ENCODE results near the gene SH3GLB1. TPM values are rescaled to one million over a fixed set of nuclear protein-coding genes. Genes with fewer than 3 reads are reported as not detected.

SH3GLB1 gene
- polyA plus RNA-seq, 1 experiment = 33.9 TPM

DNA sequence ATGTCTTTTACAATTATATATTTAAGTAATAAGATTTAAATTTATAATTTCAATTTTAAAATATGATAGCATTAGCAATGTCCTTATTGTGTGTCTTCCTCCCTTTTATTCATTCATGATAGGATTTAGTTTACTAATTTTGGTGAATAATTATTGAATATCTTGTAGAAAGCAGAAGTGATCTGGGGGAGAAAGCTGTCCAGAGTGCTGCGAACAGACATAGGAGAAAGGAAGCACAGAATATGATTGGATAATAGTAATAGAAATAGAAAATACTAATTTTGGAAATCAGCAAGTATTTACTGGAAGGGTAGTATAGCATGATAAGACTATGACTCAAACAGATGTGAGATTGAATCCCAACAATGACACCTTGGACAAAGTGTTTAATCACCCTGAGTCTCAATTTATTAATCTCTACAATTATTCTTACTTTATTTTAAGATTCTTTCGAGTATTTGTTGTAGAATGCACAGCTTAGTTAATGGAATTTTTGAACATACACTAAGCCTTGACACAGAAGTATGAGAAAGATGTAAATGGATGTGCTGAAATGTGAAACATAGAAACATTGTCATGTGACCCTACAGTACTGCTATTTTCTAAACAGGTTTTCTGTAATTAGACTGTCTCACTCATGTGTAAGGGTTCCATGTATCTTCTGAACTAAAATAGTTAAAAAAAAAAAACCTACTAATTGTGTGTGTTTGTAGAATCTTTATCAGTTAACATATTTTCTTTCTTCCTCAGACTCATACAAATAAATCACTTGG is 7.9 kb downstream of the SH3GLB1 start:
- TF ChIP-seq, protein P1, sequence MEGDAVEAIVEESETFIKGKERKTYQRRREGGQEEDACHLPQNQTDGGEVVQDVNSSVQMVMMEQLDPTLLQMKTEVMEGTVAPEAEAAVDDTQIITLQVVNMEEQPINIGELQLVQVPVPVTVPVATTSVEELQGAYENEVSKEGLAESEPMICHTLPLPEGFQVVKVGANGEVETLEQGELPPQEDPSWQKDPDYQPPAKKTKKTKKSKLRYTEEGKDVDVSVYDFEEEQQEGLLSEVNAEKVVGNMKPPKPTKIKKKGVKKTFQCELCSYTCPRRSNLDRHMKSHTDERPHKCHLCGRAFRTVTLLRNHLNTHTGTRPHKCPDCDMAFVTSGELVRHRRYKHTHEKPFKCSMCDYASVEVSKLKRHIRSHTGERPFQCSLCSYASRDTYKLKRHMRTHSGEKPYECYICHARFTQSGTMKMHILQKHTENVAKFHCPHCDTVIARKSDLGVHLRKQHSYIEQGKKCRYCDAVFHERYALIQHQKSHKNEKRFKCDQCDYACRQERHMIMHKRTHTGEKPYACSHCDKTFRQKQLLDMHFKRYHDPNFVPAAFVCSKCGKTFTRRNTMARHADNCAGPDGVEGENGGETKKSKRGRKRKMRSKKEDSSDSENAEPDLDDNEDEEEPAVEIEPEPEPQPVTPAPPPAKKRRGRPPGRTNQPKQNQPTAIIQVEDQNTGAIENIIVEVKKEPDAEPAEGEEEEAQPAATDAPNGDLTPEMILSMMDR (IDR thresholded peaks at IDR 0.05; ENCODE audit: insufficient read depth, low read depth, low read length) = no peak
- ChIA-PET CTCF (interaction anchor here (5.2 kb wide), 1 partner anchor 8 kb away, joined by 41 read pairs; the partner anchor contains the start of gene SH3GLB1), POLR2A (no interaction called here)
- no peak for DNase-seq (ENCODE audit: low read depth)
- H3K27me3 ChIP-seq (ENCODE audit: control insufficient read depth, insufficient read depth, low read length) = no peaks in the 10 kb centered on the region
- H3K4me3 ChIP-seq (ENCODE audit: low read depth, low read length) = no peak overlapping the region
- H3K36me3 ChIP-seq (ENCODE audit: control insufficient read depth, insufficient read depth, low read length) = no peaks in the 10 kb centered on the region

DNA sequence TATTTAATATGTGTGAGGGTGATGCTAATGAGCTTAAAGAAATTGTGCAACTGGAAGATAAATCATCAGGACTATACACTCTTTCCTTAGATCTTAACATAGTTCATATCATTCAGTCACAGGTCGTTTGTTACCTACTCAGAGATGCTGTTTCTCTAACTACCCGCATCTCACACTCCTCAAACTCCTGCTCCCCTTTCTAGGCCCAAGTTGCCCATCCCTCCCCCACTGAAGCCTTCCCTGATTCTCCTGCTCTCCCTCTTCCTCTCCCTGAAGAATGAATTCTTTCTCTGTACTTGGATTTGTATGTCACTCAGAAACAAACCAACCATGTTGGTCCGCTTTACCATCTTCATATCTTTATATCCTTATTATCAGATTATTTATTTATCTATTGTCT is 9.1 kb downstream of the SH3GLB1 start:
- no peak overlapping the region for H3K4me3 ChIP-seq (ENCODE audit: low read depth, low read length)
- no peak for DNase-seq (ENCODE audit: low read depth)
- TF ChIP-seq, protein P1 (IDR thresholded peaks at IDR 0.05; ENCODE audit: insufficient read depth, low read depth, low read length) = no peak
- ChIA-PET POLR2A (no interaction called here), CTCF (interaction anchor here (1.5 to 5.2 kb wide), 2 partner anchors 9 to 372 kb away, joined by 4 to 41 read pairs; partner anchors contain the start of gene SH3GLB1)
- no peaks in the 10 kb centered on the region for H3K27me3 ChIP-seq (ENCODE audit: control insufficient read depth, insufficient read depth, low read length)
- H3K36me3 ChIP-seq (ENCODE audit: control insufficient read depth, insufficient read depth, low read length) = 0 out of 2 replicates have a peak, but pooled peaks cover 1% of the 10 kb centered on the region

DNA sequence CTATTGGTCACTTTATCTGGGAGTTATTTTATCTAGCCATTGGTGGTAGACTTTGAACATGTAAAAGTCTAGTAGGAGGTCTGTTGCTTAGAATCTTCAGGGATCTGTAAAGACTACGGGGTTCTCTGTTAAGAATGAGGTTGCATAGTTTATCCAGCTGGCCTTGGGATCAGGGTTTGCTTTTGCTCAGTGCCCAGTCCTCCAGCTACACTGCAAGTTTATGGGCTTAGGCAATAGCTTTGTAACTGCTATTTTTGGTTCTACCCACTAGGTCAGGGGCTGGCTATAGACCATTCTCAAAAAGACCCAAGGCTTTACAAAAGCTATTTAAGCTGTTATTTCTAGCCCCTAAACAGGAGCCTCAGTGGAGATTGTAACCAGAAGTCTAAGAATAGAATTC is 9.8 kb downstream of the SH3GLB1 start:
- Histone ChIP-seq H3K36me3 (ENCODE audit: control insufficient read depth, insufficient read depth, low read length) (0 out of 2 replicates have a peak, but pooled peaks cover 1% of the 10 kb centered on the region), H3K4me3 (ENCODE audit: low read depth, low read length) (no peak overlapping the region), H3K27me3 (ENCODE audit: control insufficient read depth, insufficient read depth, low read length) (no peaks in the 10 kb centered on the region)
- no peak for DNase-seq (ENCODE audit: low read depth)
- TF ChIP-seq, protein P1 (IDR thresholded peaks at IDR 0.05; ENCODE audit: insufficient read depth, low read depth, low read length) = no peak
- POLR2A ChIA-PET = interaction anchor here (0.7 kb wide), 1 partner anchor 8 kb away, joined by 3 read pairs; no protein-coding TSS in a partner anchor
- CTCF ChIA-PET = interaction anchor here (1.5 to 5.2 kb wide), 2 partner anchors 9 to 371 kb away, joined by 4 to 41 read pairs; partner anchors contain the start of gene SH3GLB1

DNA sequence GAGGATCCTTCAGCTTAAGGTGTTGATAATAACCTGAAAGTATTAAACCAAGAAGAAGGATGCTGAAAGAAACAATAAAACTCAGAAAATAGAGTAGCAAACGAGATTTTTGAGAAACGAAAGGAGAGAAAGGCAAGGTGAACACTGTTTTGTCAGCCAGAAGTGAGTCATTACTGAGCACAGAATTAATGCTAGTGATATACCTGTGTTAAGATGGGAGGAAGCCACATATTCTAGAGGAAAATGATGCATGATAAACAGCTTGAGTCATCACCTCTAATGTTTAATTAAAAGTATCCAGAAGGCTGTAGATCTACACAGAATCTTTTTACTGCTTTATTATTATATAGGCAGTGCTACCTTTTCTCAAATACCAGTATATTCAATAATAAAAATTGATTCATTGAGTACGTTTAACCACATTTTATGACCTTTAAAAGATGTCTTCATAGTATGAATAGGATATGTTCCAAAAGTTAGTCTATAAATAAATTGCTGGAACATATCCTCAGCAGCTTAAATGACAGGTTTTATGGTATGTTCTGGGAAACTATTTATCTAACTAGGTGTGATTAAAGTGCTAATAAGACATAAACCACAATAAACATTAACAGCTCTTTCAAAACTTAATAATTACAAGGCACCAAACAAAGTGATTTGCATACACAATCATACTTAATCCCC is 10.3 kb downstream of the SH3GLB1 start:
- no peak overlapping the region for H3K4me3 ChIP-seq (ENCODE audit: low read depth, low read length)
- TF ChIP-seq, protein P1 (IDR thresholded peaks at IDR 0.05; ENCODE audit: insufficient read depth, low read depth, low read length) = no peak
- ChIA-PET POLR2A (interaction anchor here (0.7 kb wide), 1 partner anchor 8 kb away, joined by 3 read pairs; no protein-coding TSS in a partner anchor), CTCF (interaction anchor here (5.2 kb wide), 1 partner anchor 10 kb away, joined by 41 read pairs; the partner anchor contains the start of gene SH3GLB1)
- H3K36me3 ChIP-seq (ENCODE audit: control insufficient read depth, insufficient read depth, low read length) = 0 out of 2 replicates have a peak, but pooled peaks cover 1% of the 10 kb centered on the region
- H3K27me3 ChIP-seq (ENCODE audit: control insufficient read depth, insufficient read depth, low read length) = no peaks in the 10 kb centered on the region
- no peak for DNase-seq (ENCODE audit: low read depth)

DNA sequence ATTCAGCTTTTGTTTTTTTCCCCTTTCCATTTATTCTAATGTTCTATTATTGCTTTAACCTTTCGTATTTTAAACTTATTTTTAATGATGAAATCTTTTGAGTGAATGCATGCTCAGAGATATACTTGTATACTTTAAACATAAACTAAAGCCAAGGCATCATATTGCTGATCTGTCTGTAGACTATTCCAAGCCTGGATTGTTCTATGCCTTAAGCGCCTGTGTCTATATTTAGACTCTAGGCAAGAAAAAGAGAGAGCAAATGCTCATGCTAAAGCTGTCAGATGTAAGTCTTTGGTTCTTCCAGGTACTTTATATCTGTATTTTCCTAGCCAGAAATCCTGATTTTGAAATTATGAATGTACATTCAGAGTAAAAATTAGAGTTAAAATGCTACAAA is 14.4 kb downstream of the SH3GLB1 start:
- H3K36me3 ChIP-seq (ENCODE audit: control insufficient read depth, insufficient read depth, low read length) = peaks cover 3% of the 10 kb centered on the region
- CTCF ChIA-PET = interaction anchor here (1.0 to 1.2 kb wide), 2 partner anchors 15 to 23 kb away, joined by 3 to 4 read pairs; partner anchors contain the start of gene SH3GLB1
- POLR2A ChIA-PET = no interaction called here
- DNase-seq (ENCODE audit: low read depth) = no peak
- H3K4me3 ChIP-seq (ENCODE audit: low read depth, low read length) = no peak overlapping the region
- H3K27me3 ChIP-seq (ENCODE audit: control insufficient read depth, insufficient read depth, low read length) = no peaks in the 10 kb centered on the region
- TF ChIP-seq, protein P1 (IDR thresholded peaks at IDR 0.05; ENCODE audit: insufficient read depth, low read depth, low read length) = no peak
